Kidney capillary endothelial cell (primary cell): ENCODE results near the gene PRRX1.

Experiments used
- DNase-seq: peaks from one replicate; pipeline ENCODE4 v3.0.0-alpha.2; 2018; ENCODE audit warnings: low spot score

PRRX1 gene

GRCh38 chr1:170770254-170770653 lies 106.3 kb downstream of the PRRX1 start:
- DNase-seq: no peak

GRCh38 chr1:170776252-170776651 lies 112.3 kb downstream of the PRRX1 start:
- no peak for DNase-seq

- DNase-seq: no peak
Measured at GRCh38 chr1:170776777-170777176, 112.8 kb downstream of the PRRX1 start.
